HCT116 (cell line): Measurements from ENCODE around the gene CD2BP2. TPM values are rescaled to one million over a fixed set of nuclear protein-coding genes. Genes with fewer than 3 reads are reported as not detected.

ENCODE experiments used
- ATAC-seq: fragments of 200-7000 bp; cut with Tn5 transposase; 2 replicates; pipeline ENCODE4 v1.9.1; 2020; ENCODE audit warnings: mild to moderate bottlenecking, moderate library complexity
- BruUV-seq: library from RNA; stranded (reverse); fragments of 400-500 nt; replicated peaks from 2 replicates; lab custom pipeline; 2021; lab: Mats Ljungman, UMichigan
- CTCF ChIA-PET: fragments of 300-600 bp; sonication (Branson Sonifier 250); formaldehyde crosslinking; loops from one replicate; lab custom pipeline; 2021; ENCODE audit warnings: antibody characterized with exemption; lab: Charles Lee
- POLR2A ChIA-PET: fragments of 300-600, 350-600 bp; sonication (Branson Sonifier 250); formaldehyde crosslinking; loops from one replicate; lab custom pipeline; 2021; ENCODE audit warnings: antibody characterized with exemption; lab: Charles Lee
- RAD21 ChIA-PET, 2 experiments: fragments of 300-600 bp; sonication (Branson Sonifier 250); formaldehyde crosslinking; loops; one replicate each; lab custom pipeline; 2023; ENCODE audit warnings: low total read pairs in 2 of 2; ENCODE audit not compliant: uncharacterized antibody in 2 of 2, unreplicated experiment in 2 of 2, low non-redundant PET in 1 of 2; lab: Charles Lee
- DNase-seq: peaks from one replicate; pipeline ENCODE4 v3.0.0-alpha.2; 2010; ENCODE audit warnings: low read depth, low spot score
- H2AFZ ChIP-seq: fragments of 200-600 bp; shearing (Covaris generic), sonication (generic); 2 replicates; pipeline ENCODE4 v1.6.1; 2017; ENCODE audit warnings: low read depth, mixed run types, mixed read lengths, antibody characterized with exemption, low read length; ENCODE audit not compliant: poor library complexity, severe bottlenecking
- H3K27ac ChIP-seq: 2 replicates; pipeline ENCODE4 v1.5.1; 2012; ENCODE audit warnings: low read depth, low read length
- H3K27me3 ChIP-seq: fragments of 200-600 bp; sonication (generic); 2 replicates; pipeline ENCODE4 v1.6.1; 2016; ENCODE audit warnings: mixed run types, low read length, mixed read lengths; ENCODE audit not compliant: insufficient read depth
- H3K36me3 ChIP-seq, 2 experiments: fragments of 200-500 bp in 1 of 2; fragments of 200-600 bp in 1 of 2; sonication (Bioruptor generic) in 1 of 2; sonication (generic) in 1 of 2; 2 replicates each; pipeline versions ENCODE4 v1.5.1 to v1.6.1; 2014 to 2016; ENCODE audit warnings: low read length in 2 of 2, inconsistent platforms in 1 of 2, mixed read lengths in 1 of 2, mixed run types in 1 of 2; ENCODE audit not compliant: insufficient read depth in 2 of 2, control insufficient read depth in 1 of 2
- H3K4me1 ChIP-seq, 2 experiments: fragments of 200-600 bp in 1 of 2; sonication (generic) in 1 of 2; 2 replicates each; pipeline versions ENCODE4 v1.5.1 to v1.6.1; 2012 to 2017; ENCODE audit warnings: low read length in 2 of 2, inconsistent platforms in 1 of 2, mild to moderate bottlenecking in 1 of 2, mixed read lengths in 1 of 2, mixed run types in 1 of 2, moderate library complexity in 1 of 2; ENCODE audit not compliant: insufficient read depth in 2 of 2, control insufficient read depth in 1 of 2
- H3K4me2 ChIP-seq: fragments of 200-600 bp; sonication (generic); 2 replicates; pipeline ENCODE4 v1.6.1; 2017; ENCODE audit warnings: mixed run types, low read length, mixed read lengths
- H3K4me3 ChIP-seq, 2 experiments: fragments of 200-600 bp in 1 of 2; sonication (generic) in 1 of 2; replicated peaks in 1 of 2; 2 replicates each; pipeline ENCODE4 v1.5.1; 2011 to 2016; ENCODE audit warnings: low read length in 2 of 2, control low read depth in 1 of 2, low read depth in 1 of 2, mild to moderate bottlenecking in 1 of 2, mixed read lengths in 1 of 2, mixed run types in 1 of 2
- H3K79me2 ChIP-seq: fragments of 200-600 bp; sonication (generic); 2 replicates; pipeline ENCODE4 v1.6.1; 2017; ENCODE audit warnings: mild to moderate bottlenecking, mixed run types, low read length, moderate library complexity, mixed read lengths; ENCODE audit not compliant: insufficient read depth
- H3K9ac ChIP-seq: fragments of 200-600 bp; sonication (generic); 2 replicates; pipeline ENCODE4 v1.6.1; 2016; ENCODE audit warnings: low read length, mixed read lengths
- H3K9me2 ChIP-seq: fragments of 200-600 bp; sonication (generic), shearing (Covaris generic); 2 replicates; pipeline ENCODE4 v1.6.1; 2017; ENCODE audit warnings: mixed run types, mild to moderate bottlenecking, moderate library complexity; ENCODE audit not compliant: insufficient read depth
- H3K9me3 ChIP-seq, 2 experiments: fragments of 200-500 bp in 1 of 2; fragments of 200-600 bp in 1 of 2; sonication (Bioruptor generic) in 1 of 2; sonication (generic) in 1 of 2; 2 replicates each; pipeline ENCODE4 v1.6.1; 2014 to 2017; ENCODE audit warnings: low read length in 2 of 2, mixed read lengths in 2 of 2, inconsistent platforms in 1 of 2, low read depth in 1 of 2, mild to moderate bottlenecking in 1 of 2, mixed run types in 1 of 2, moderate library complexity in 1 of 2; ENCODE audit not compliant: control insufficient read depth in 1 of 2, insufficient read depth in 1 of 2
- H4K20me1 ChIP-seq: fragments of 200-600 bp; sonication (generic), shearing (Covaris generic); 2 replicates; pipeline ENCODE4 v1.6.1; 2017; ENCODE audit warnings: mixed run types, mild to moderate bottlenecking, moderate library complexity; ENCODE audit not compliant: insufficient read depth
- CBX3 ChIP-seq: IDR thresholded peaks from 2 replicates; pipeline ENCODE4 v1.6.1; 2012; ENCODE audit warnings: low read depth
- EGR1 ChIP-seq: IDR thresholded peaks from 2 replicates; pipeline ENCODE4 v1.6.1; 2012; ENCODE audit warnings: low read depth
- EZH2phosphoT487 ChIP-seq: fragments of 200-600 bp; IDR thresholded peaks from 2 replicates; pipeline ENCODE4 v1.6.1; 2018; ENCODE audit warnings: antibody characterized with exemption, borderline replicate concordance
- JUND ChIP-seq: IDR thresholded peaks from 2 replicates; pipeline ENCODE4 v1.6.1; 2012
- POLR2AphosphoS5 ChIP-seq: IDR thresholded peaks from 2 replicates; pipeline ENCODE4 v1.6.1; 2011; ENCODE audit warnings: mild to moderate bottlenecking, low read depth, low read length, moderate library complexity
- RAD21 ChIP-seq: IDR thresholded peaks from 2 replicates; pipeline ENCODE4 v1.6.1; 2012; ENCODE audit warnings: low read depth, mild to moderate bottlenecking
- REST ChIP-seq: IDR thresholded peaks from 2 replicates; pipeline ENCODE4 v1.6.1; 2012; ENCODE audit warnings: low read depth
- SIN3A ChIP-seq: IDR thresholded peaks from 2 replicates; pipeline ENCODE4 v1.6.1; 2012; ENCODE audit warnings: low read depth
- SP1 ChIP-seq: IDR thresholded peaks from 2 replicates; pipeline ENCODE4 v1.6.1; 2012; ENCODE audit warnings: low read depth
- SRF ChIP-seq: IDR thresholded peaks from 2 replicates; pipeline ENCODE4 v1.6.1; 2012; ENCODE audit warnings: low read depth
- ZBTB33 ChIP-seq: IDR thresholded peaks from 2 replicates; pipeline ENCODE4 v1.6.1; 2011; ENCODE audit warnings: mild to moderate bottlenecking, low read length, moderate library complexity; ENCODE audit not compliant: insufficient replicate concordance; ENCODE audit errors: extremely low read depth
- ZNF274 ChIP-seq: fragments of 200-500 bp; sonication (Bioruptor generic); IDR thresholded peaks from 2 replicates; pipeline ENCODE4 v1.6.1; 2014; ENCODE audit warnings: mild to moderate bottlenecking, low read depth, low read length, inconsistent platforms
- intact Hi-C: fragments of 100-400 bp; cut with micrococcal nuclease; formaldehyde crosslinking; loops from 2 replicates; pipeline ENCODE4 v1.10.0; 2022
- total RNA-seq: library from RNA; stranded (reverse); gene quantifications from one replicate; pipeline ENCODE4 v1.2.1, GENCODE V29; 2021; ENCODE audit not compliant: unreplicated experiment

CD2BP2 gene
- total RNA-seq, 1 experiment from 2014 or later: 51.8 TPM

- peak overlapping the region; percentile 74 for H3K4me2 ChIP-seq
- no peak overlapping the region; the same call in 1 of the 2 replicates for H3K27ac ChIP-seq
- ChIA-PET POLR2A (interaction anchor here (2.5 kb wide), 1 partner anchor 13 kb away, joined by 15 read pairs; the partner anchor contains the start of gene TBC1D10B), CTCF (interaction anchor here (0.8 kb wide), 1 partner anchor 14 kb away, joined by 4 read pairs; no protein-coding TSS in a partner anchor), RAD21 (no interaction called here)
- no peak overlapping the region for H2AFZ ChIP-seq
- H3K9me3 ChIP-seq: no peaks in the 10 kb centered on the region
- no peak for ATAC-seq
- peak overlapping the region in 1 of 2 experiments; percentile 92; a peak in 1 of 4 replicates for H3K4me3 ChIP-seq
- peaks cover 51% of the 10 kb centered on the region for H3K79me2 ChIP-seq
- TF ChIP-seq POLR2AphosphoS5: 0 out of 2 replicates have a peak, but pooled peaks have one; percentile 27
- no peak for TF ChIP-seq JUND
- H3K4me1 ChIP-seq: peaks cover 30 to 44% of the 10 kb centered on the region in 2 experiments
- H3K36me3 ChIP-seq: peaks cover 13 to 42% of the 10 kb centered on the region in 2 experiments
- no peaks in the 10 kb centered on the region for H3K9me2 ChIP-seq
- H3K9ac ChIP-seq: no peak overlapping the region; the same call in 1 of the 2 replicates
- intact Hi-C loops: no loop called here
- H4K20me1 ChIP-seq: no peaks in the 10 kb centered on the region
- no peak for DNase-seq
- BruUV-seq: no TSS peak
- H3K27me3 ChIP-seq: no peaks in the 10 kb centered on the region
Measured at GRCh38 chr16:30357085-30357714, 2.1 kb upstream of the CD2BP2 start.

GRCh38 chr16:30356401-30357084 is 1.4 kb upstream of the CD2BP2 start:
- Histone ChIP-seq H3K4me1 (peaks cover 36 to 50% of the 10 kb centered on the region in 2 experiments), H3K4me3 (peak overlapping the region; percentile 86 to 92), H3K36me3 (peaks cover 14 to 46% of the 10 kb centered on the region in 2 experiments), H3K9me2 (no peaks in the 10 kb centered on the region), H3K27me3 (no peaks in the 10 kb centered on the region), H2AFZ (no peak overlapping the region), H3K27ac (peak overlapping the region; percentile 92), H3K9me3 (no peaks in the 10 kb centered on the region), H4K20me1 (no peaks in the 10 kb centered on the region), H3K79me2 (peaks cover 50% of the 10 kb centered on the region), H3K4me2 (peak overlapping the region; percentile 74), H3K9ac (peak overlapping the region; percentile 99)
- intact Hi-C loops: no loop called here
- POLR2A ChIA-PET: interaction anchor here (2.5 kb wide), 1 partner anchor 14 kb away, joined by 15 read pairs; the partner anchor contains the start of gene TBC1D10B
- no peak for ATAC-seq
- no peak for DNase-seq
- BruUV-seq: no TSS peak
- RAD21 ChIA-PET: no interaction called here
- CTCF ChIA-PET: interaction anchor here (0.8 kb wide), 1 partner anchor 15 kb away, joined by 4 read pairs; no protein-coding TSS in a partner anchor
- no peak for TF ChIP-seq ZNF274
- no peak for TF ChIP-seq SIN3A
- TF ChIP-seq EZH2phosphoT487: no peak
- no peak for TF ChIP-seq JUND
- no peak for TF ChIP-seq SP1
- TF ChIP-seq RAD21: no peak
- TF ChIP-seq EGR1: no peak
- TF ChIP-seq CBX3: no peak
- TF ChIP-seq SRF: no peak
- no peak for TF ChIP-seq ZBTB33
- TF ChIP-seq REST: no peak
